ENCODE results near the gene PTPRN2. TPM values are rescaled to one million over a fixed set of nuclear protein-coding genes. Genes with fewer than 3 reads are reported as not detected.
A peak's percentile ranks its signal among the peaks of the same experiment; 100 is the strongest.

The PTPRN2 gene
- total RNA-seq, 1 donor: 0.09 TPM

DNA sequence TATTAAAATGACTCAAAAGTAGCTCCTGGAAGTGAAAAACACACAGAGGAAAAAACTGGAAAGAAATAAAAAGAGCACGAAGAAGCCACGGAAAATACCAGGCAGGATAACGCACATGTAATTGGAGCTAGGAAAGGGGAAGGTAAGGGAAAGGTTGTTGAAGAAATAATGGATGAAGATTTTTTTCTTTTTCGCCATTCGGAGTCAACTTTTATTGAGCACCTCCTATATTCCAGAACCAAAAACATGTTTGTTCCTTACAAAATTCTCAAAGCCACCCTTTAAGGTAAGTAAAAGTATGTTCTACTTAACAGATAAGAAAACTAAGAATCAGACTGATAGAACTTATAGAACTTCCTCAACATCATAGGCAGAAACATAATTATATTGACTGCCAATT lies 32.8 kb upstream of the PTPRN2 start:
- TF ChIP-seq, protein P1, sequence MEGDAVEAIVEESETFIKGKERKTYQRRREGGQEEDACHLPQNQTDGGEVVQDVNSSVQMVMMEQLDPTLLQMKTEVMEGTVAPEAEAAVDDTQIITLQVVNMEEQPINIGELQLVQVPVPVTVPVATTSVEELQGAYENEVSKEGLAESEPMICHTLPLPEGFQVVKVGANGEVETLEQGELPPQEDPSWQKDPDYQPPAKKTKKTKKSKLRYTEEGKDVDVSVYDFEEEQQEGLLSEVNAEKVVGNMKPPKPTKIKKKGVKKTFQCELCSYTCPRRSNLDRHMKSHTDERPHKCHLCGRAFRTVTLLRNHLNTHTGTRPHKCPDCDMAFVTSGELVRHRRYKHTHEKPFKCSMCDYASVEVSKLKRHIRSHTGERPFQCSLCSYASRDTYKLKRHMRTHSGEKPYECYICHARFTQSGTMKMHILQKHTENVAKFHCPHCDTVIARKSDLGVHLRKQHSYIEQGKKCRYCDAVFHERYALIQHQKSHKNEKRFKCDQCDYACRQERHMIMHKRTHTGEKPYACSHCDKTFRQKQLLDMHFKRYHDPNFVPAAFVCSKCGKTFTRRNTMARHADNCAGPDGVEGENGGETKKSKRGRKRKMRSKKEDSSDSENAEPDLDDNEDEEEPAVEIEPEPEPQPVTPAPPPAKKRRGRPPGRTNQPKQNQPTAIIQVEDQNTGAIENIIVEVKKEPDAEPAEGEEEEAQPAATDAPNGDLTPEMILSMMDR (IDR thresholded peaks at IDR 0.05; ENCODE audit: insufficient read depth, low read length): no peak
- no peak for DNase-seq (ENCODE audit: low read depth)
- no peak overlapping the region for H3K4me3 ChIP-seq (ENCODE audit: low read depth, low read length)

- DNase-seq (ENCODE audit: low read depth): no peak
- no peak overlapping the region for H3K4me3 ChIP-seq (ENCODE audit: low read depth, low read length)
- TF ChIP-seq, protein P1 (IDR thresholded peaks at IDR 0.05; ENCODE audit: insufficient read depth, low read length): no peak
These were observed 31.1 kb upstream of the PTPRN2 start for GRCh38 chr7:158618745-158619140.

DNA sequence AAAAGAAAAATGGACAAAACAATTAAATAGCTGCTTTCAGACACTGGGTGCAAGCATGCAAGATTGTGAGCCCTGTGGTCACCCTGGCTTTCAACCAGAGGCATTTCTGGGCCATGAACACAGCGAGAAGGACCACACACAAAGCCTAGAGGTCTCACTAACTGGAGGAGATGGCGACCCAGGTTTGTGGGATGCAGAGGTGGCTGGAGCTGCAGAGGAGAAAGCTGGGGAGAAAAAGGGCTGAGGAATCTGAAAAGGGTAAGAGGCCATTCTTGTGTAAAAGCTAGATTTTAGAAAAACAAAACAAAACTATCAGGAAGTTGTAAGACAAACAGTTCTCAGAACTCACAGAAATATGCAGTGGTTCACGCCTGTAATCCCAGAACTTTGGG lies 30.1 kb upstream of the PTPRN2 start:
- TF ChIP-seq, protein P1 (IDR thresholded peaks at IDR 0.05; ENCODE audit: insufficient read depth, low read length): no peak
- no peak overlapping the region for H3K4me3 ChIP-seq (ENCODE audit: low read depth, low read length)
- peak; percentile 7 for DNase-seq (ENCODE audit: low read depth)

DNA sequence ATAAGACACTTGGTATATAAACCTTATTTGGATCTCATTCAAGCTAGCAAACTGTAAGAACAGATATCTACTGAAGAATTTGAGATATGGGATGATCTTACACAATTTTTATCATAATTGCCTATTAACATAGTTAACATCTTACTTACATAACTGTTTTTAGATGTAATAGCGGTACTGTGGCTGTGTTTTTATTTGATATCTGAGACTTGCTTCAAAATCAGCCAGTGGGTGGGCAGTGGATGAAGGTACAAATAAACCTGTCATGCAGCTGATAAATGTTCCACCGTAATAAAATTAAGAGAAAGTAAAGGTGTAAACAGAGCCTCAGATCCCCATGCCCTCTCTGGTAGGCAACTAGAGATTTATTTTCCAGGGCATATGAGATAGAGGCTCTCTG lies 28.4 kb upstream of the PTPRN2 start:
- TF ChIP-seq, protein P1 (IDR thresholded peaks at IDR 0.05; ENCODE audit: insufficient read depth, low read length): no peak
- DNase-seq (ENCODE audit: low read depth): no peak
- H3K4me3 ChIP-seq (ENCODE audit: low read depth, low read length): no peak overlapping the region

GRCh38 chr7:158614700-158615099 lies 27.1 kb upstream of the PTPRN2 start:
- TF ChIP-seq, protein P1 (IDR thresholded peaks at IDR 0.05; ENCODE audit: insufficient read depth, low read length): no peak
- DNase-seq (ENCODE audit: low read depth): peak; percentile 70
- no peak overlapping the region for H3K4me3 ChIP-seq (ENCODE audit: low read depth, low read length)

DNA sequence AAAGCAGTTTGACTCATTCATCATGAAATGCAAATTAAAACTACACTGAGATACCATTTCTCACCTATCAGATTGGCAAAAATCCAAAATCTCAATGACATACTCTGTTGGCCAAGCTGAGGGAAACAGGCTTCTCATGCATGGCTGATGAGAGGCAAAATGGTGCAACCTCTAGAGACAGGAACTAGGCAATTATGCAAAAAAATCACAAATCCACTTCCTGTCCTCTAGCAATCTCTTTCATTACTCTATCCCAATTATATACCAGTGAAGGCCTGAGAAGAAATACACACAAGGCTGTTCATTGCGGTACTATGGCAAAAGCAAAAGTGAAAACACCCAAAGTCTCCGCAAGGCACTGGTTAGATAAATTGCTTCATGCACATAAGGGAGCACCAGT lies 25.9 kb upstream of the PTPRN2 start:
- H3K4me3 ChIP-seq (ENCODE audit: low read depth, low read length): no peak overlapping the region
- TF ChIP-seq, protein P1 (IDR thresholded peaks at IDR 0.05; ENCODE audit: insufficient read depth, low read length): no peak
- no peak for DNase-seq (ENCODE audit: low read depth)

DNA sequence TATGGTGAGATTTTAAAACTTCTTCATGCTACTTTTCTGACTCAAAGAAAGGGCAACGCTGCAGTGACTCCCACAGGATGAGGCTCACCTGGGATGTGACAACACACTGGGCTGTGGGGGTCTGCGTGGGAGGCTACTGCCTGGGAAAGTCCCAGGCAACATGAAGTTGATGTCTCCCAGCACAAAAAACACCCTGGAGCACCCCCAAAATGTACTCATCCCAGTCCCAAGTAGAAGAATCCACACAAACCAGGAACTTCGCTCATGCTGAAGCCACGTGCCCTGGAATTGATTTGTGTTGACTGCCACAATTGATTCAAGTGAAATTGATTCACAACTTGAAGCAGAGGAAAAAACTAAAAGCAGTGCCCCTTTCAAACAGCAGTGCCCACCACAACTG lies 24.9 kb upstream of the PTPRN2 start:
- TF ChIP-seq, protein P1 (IDR thresholded peaks at IDR 0.05; ENCODE audit: insufficient read depth, low read length): no peak
- H3K4me3 ChIP-seq (ENCODE audit: low read depth, low read length): no peak overlapping the region
- DNase-seq (ENCODE audit: low read depth): no peak

Measured in fibroblast of the aortic adventitia (primary cell).